ENCODE results near the gene IGF2BP3.

DNA sequence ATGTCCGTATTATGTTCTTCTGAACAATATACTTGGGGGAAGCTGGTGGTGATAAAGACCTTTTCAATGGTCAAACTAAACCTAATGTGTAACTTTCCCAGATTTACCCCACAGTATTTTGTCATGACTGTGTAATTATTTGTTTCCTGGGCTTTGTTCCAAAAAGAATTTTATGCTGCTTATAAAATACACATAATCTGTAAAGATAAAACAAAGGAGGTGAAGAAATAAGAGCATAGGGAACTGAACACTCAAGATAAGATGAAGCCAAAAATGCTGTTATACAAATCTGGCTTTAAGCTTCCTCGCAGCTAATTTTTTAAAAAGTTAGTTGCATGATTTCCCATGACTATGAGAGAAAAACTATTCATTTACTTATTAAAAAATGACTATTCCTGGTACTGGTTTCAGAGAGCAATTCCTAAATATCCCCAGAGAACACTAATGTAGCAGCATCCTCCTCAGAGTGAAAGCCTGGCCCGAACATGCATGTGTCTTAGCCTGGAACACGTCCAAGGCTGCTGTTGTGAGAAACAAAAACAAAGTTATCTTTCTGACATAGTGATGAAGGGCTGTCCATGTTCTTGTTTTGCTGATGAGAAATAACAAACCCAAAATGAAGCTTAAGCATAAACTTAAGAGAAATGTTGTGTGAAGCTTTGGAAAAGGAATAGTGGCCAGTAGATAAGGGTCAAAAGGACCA, 137.2 kb downstream of the IGF2BP3 start:
- TF ChIP-seq CTCF (conservative IDR thresholded peaks at IDR 0.05; ENCODE audit: low read length): no peak
- TF ChIP-seq EZH2phosphoT487 (IDR thresholded peaks at IDR 0.05; ENCODE audit: borderline replicate concordance, low read depth, low read length): no peak
